CD4-positive, alpha-beta T cell (primary cell): ENCODE data around the gene PINK1. TPM values are rescaled to one million over a fixed set of nuclear protein-coding genes. Genes with fewer than 3 reads are reported as not detected.
A peak's percentile ranks its signal among the peaks of the same experiment; 100 is the strongest.

Experiments used
- ATAC-seq: fragments of 200-7000 bp; cut with Tn5 transposase; one replicate; pipeline ENCODE4 v1.10.0; 2022; ENCODE audit warnings: mild to moderate bottlenecking; ENCODE audit not compliant: poor library complexity
- CTCF ChIA-PET: fragments of 350-600 bp; sonication (Branson Sonifier 250); formaldehyde crosslinking; loops from one replicate; lab custom pipeline; 2021; ENCODE audit warnings: antibody characterized with exemption, inconsistent platforms; lab: Charles Lee
- POLR2A ChIA-PET: fragments of 350-600 bp; sonication (Branson Sonifier 250); formaldehyde crosslinking; loops from one replicate; lab custom pipeline; 2021; ENCODE audit warnings: antibody characterized with exemption, inconsistent platforms; lab: Charles Lee
- DNase-seq, 14 experiments: peaks; one replicate each; pipeline ENCODE4 v3.0.0-alpha.2; 2013 to 2020; ENCODE audit warnings: mixed read lengths in 2 of 14
- H3K27ac ChIP-seq, 2 donors: one replicate each; pipeline versions ENCODE4 v1.5.1 to v1.7.0; 2013; ENCODE audit warnings: low read length in 2 of 2, low read depth in 1 of 2, mild to moderate bottlenecking in 1 of 2
- H3K27me3 ChIP-seq, 2 experiments: 1 replicate in 1 of 2; 2 replicates in 1 of 2; pipeline versions ENCODE4 v1.6.1 to v1.7.0; 2013; ENCODE audit warnings: low read length in 2 of 2, control low read depth in 1 of 2, mild to moderate bottlenecking in 1 of 2, moderate library complexity in 1 of 2; ENCODE audit not compliant: insufficient read depth in 2 of 2, control insufficient read depth in 1 of 2
- H3K36me3 ChIP-seq: one replicate; pipeline ENCODE4 v1.6.1; 2013; ENCODE audit warnings: low read length, control low read depth; ENCODE audit not compliant: insufficient read depth
- H3K4me1 ChIP-seq: one replicate; pipeline ENCODE4 v1.6.1; 2013; ENCODE audit warnings: low read length, control low read depth; ENCODE audit not compliant: insufficient read depth
- H3K4me3 ChIP-seq: one replicate; pipeline ENCODE4 v1.5.1; 2013; ENCODE audit warnings: mild to moderate bottlenecking, low read length, moderate library complexity
- H3K9me3 ChIP-seq, 2 experiments: 1 replicate in 1 of 2; 2 replicates in 1 of 2; pipeline versions ENCODE4 v1.6.1 to v1.7.0; 2013; ENCODE audit warnings: low read length in 2 of 2, mild to moderate bottlenecking in 2 of 2, control low read depth in 1 of 2, moderate library complexity in 1 of 2; ENCODE audit not compliant: control insufficient read depth in 1 of 2, insufficient read depth in 1 of 2
- H3K27ac Mint-ChIP-seq: one replicate; pipeline ENCODE4 v1.8.0; 2020; ENCODE audit warnings: mixed read lengths
- H3K27me3 Mint-ChIP-seq: one replicate; pipeline ENCODE4 v1.8.0; 2021; ENCODE audit warnings: mixed read lengths
- H3K36me3 Mint-ChIP-seq: one replicate; pipeline ENCODE4 v1.8.0; 2021; ENCODE audit warnings: low read depth, mixed read lengths
- H3K4me1 Mint-ChIP-seq: one replicate; pipeline ENCODE4 v1.8.0; 2021; ENCODE audit warnings: low read depth, mixed read lengths
- H3K4me3 Mint-ChIP-seq: one replicate; pipeline ENCODE4 v1.8.0; 2020; ENCODE audit warnings: mild to moderate bottlenecking, mixed read lengths
- H3K9me3 Mint-ChIP-seq: one replicate; pipeline ENCODE4 v1.8.0; 2020; ENCODE audit warnings: mixed read lengths
- intact Hi-C, 2 experiments: fragments of 100-400 bp; cut with DNase I in 1 of 2; cut with micrococcal nuclease in 1 of 2; formaldehyde crosslinking; loops; one replicate each; pipeline versions ENCODE4 v1.15.1 to v1.9.0; 2023 to 2025; cut with DNase I, micrococcal nuclease
- total RNA-seq, 174 experiments: library from RNA in 2 of 174; stranded (reverse) in 2 of 174; gene quantifications; one replicate each; pipeline ENCODE4 v1.2.3 and lab custom pipeline; 2021 to 2026
- TF ChIP-seq, protein P1 (sequence below): fragments of 200-600 bp; IDR thresholded peaks from one replicate; pipeline ENCODE4 v1.8.0; 2022; ENCODE audit warnings: antibody characterized with exemption, mild to moderate bottlenecking

Gene PINK1
- total RNA-seq, 2 experiments from 2014 or later = 6.6 to 7.5 TPM

DNA sequence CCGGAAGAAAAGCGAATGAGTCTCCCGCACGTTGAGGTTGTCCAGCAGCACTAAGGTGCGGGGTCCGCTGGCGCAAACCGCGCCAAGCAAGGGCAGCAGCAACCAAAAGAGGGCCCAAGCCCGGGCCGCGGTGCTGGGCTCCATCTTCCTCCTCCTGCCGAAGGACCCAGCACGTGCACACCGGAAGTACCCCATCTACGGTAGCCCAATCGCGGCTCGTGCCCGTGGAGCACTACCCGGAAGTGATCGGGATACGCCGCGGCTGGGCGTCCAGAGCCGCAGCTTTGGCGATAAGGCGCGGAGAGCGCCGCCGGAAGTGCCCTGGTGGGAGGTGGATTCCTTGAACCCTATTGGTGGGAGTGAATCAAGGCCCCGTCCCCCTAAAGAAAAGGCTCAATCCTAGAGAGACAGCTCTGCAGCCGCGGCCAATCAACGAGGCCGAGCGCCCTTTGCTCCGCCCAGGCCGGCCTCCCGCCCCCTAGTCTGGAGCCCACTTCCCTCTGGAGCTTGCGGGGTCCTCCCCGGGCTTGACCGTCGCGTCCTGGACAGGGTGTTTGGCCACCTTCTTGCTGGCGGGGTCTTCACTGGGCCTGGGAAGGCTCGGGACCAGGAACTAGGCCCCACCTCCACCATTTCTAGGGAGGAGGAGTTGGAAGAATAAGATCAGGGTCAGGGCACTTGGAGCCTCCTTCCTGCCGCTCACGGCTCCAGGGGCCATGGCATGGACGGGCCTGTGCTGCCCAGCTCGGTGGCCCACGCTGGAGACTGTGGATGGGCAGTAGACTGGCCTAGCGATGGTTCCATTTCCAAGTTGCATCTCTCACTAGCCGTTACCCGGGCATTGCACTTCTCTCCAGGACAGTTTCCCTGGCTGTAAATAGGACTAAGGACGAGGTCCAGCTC lies 28.2 kb downstream of the PINK1 start, which contains the start of gene DDOST:
Gene DDOST (minus strand): TSS at position 163 of the 903 bp plus-strand sequence. CDS start 19 bp downstream, at position 144.
- peaks cover 45% of the 10 kb centered on the region for H3K4me1 ChIP-seq
- Mint-ChIP-seq H3K27ac (peak within 1 kb of the TSS; percentile 88), H3K27me3 (no peaks in the 10 kb centered on the region), H3K4me3 (peak within 1 kb of the TSS; percentile 97), H3K9me3 (no peaks in the 10 kb centered on the region), H3K4me1 (peaks cover 50% of the 10 kb centered on the region), H3K36me3 (peaks cover 47% of the 10 kb centered on the region)
- ATAC-seq = peak; percentile 96
- H3K27me3 ChIP-seq = no peaks in the 10 kb centered on the region
- H3K9me3 ChIP-seq = no peaks in the 10 kb centered on the region
- intact Hi-C loops = loop anchor here in 1 of 2 experiments (2.0 kb wide), 1 partner anchor 125 kb away; the partner anchor contains the start of gene HP1BP3
- TF ChIP-seq, protein P1, sequence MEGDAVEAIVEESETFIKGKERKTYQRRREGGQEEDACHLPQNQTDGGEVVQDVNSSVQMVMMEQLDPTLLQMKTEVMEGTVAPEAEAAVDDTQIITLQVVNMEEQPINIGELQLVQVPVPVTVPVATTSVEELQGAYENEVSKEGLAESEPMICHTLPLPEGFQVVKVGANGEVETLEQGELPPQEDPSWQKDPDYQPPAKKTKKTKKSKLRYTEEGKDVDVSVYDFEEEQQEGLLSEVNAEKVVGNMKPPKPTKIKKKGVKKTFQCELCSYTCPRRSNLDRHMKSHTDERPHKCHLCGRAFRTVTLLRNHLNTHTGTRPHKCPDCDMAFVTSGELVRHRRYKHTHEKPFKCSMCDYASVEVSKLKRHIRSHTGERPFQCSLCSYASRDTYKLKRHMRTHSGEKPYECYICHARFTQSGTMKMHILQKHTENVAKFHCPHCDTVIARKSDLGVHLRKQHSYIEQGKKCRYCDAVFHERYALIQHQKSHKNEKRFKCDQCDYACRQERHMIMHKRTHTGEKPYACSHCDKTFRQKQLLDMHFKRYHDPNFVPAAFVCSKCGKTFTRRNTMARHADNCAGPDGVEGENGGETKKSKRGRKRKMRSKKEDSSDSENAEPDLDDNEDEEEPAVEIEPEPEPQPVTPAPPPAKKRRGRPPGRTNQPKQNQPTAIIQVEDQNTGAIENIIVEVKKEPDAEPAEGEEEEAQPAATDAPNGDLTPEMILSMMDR = peak; percentile 54
- peak within 1 kb of the TSS; percentile 77 to 84 for H3K27ac ChIP-seq
- ChIA-PET POLR2A (interaction anchor here (0.7 to 2.4 kb wide), 7 partner anchors 15 to 153 kb away, joined by 3 to 35 read pairs (median 4); partner anchors contain the start of genes HP1BP3, KIF17 and PINK1), CTCF (interaction anchor here (0.6 to 1.6 kb wide), 5 partner anchors 12 to 128 kb away, joined by 4 to 6 read pairs (median 4); no protein-coding TSS in a partner anchor)
- peak within 1 kb of the TSS; percentile 99 for H3K4me3 ChIP-seq
- DNase-seq = peak; percentile 86 to 98 (median 93)
- peaks cover 27% of the 10 kb centered on the region for H3K36me3 ChIP-seq

DNA sequence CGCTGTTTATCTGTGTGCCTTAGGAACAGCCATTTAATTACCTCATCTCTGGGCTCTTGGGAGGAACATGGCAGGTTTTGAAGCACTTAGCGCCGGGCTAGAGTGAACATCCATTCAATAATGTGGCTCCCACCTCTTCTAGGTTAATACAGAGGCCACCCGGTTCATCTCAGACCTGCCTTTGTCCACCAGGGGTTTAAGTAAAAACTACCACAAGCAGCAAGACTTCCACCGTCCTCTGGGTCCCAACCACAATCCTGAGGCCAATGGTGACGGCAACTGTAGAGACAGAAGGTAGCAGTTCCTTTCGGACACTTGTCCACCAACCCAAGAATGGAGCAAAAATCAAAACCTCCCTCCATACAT lies 28.8 kb downstream of the PINK1 start:
- Mint-ChIP-seq H3K4me3 (peak overlapping the region; percentile 97), H3K9me3 (no peaks in the 10 kb centered on the region), H3K36me3 (peaks cover 41% of the 10 kb centered on the region), H3K4me1 (peaks cover 45% of the 10 kb centered on the region), H3K27me3 (no peaks in the 10 kb centered on the region), H3K27ac (peak overlapping the region; percentile 88)
- Histone ChIP-seq H3K27ac (peak overlapping the region; percentile 46 to 68), H3K4me3 (peak overlapping the region; percentile 99), H3K27me3 (no peaks in the 10 kb centered on the region), H3K4me1 (peaks cover 44% of the 10 kb centered on the region), H3K36me3 (peaks cover 20% of the 10 kb centered on the region), H3K9me3 (no peaks in the 10 kb centered on the region)
- DNase-seq (no peak), ATAC-seq (no peak)
- TF ChIP-seq, protein P1 = no peak
- ChIA-PET POLR2A (interaction anchor here (0.7 to 2.4 kb wide), 7 partner anchors 16 to 154 kb away, joined by 3 to 35 read pairs (median 4); partner anchors contain the start of genes HP1BP3, KIF17 and PINK1), CTCF (interaction anchor here (1.5 to 1.6 kb wide), 2 partner anchors 28 to 35 kb away, joined by 4 to 5 read pairs; no protein-coding TSS in a partner anchor)
- intact Hi-C loops = no loop called here

DNA sequence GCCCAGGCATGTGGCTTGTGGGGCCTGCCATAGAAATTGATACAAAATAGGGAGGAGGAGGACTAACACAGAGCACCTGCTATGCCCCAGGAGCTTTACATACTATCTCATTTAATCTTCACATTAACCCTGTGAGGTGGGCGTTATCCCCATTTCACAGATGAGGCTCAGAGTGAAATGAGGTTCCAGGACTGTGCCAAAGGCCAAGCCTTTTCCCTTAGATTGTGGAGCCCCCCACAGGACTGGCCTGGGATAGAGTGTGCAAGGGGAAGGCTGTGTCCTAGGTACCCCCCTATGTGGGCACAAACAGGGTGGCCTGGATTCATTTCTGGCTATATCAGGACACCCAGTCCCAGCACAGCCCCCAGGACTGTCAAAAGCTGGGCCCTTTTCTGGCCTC lies 30.1 kb downstream of the PINK1 start:
- H3K9me3 ChIP-seq = no peaks in the 10 kb centered on the region
- POLR2A ChIA-PET = no interaction called here
- no peak overlapping the region for H3K27ac Mint-ChIP-seq
- H3K4me1 Mint-ChIP-seq = peaks cover 41% of the 10 kb centered on the region
- CTCF ChIA-PET = interaction anchor here (0.7 kb wide), 1 partner anchor 34 kb away, joined by 3 read pairs; no protein-coding TSS in a partner anchor
- H3K27me3 Mint-ChIP-seq = no peaks in the 10 kb centered on the region
- peak overlapping the region; percentile 97 for H3K4me3 Mint-ChIP-seq
- no peaks in the 10 kb centered on the region for H3K9me3 Mint-ChIP-seq
- no peak for DNase-seq
- TF ChIP-seq, protein P1 = no peak
- H3K36me3 Mint-ChIP-seq = peaks cover 28% of the 10 kb centered on the region
- H3K4me1 ChIP-seq = peaks cover 37% of the 10 kb centered on the region
- no peak overlapping the region for H3K4me3 ChIP-seq
- H3K27ac ChIP-seq = no peak overlapping the region
- no peak for ATAC-seq
- intact Hi-C loops = no loop called here
- no peaks in the 10 kb centered on the region for H3K27me3 ChIP-seq
- H3K36me3 ChIP-seq = peaks cover 8% of the 10 kb centered on the region
